Right atrium auricular region (tissue), 2 donors: ENCODE measurements around the gene DLG2. TPM values are rescaled to one million over a fixed set of nuclear protein-coding genes. Genes with fewer than 3 reads are reported as not detected.
"Not testable (repeated sequence)": the region's sequence is repeated elsewhere in the genome, so short reads cannot be mapped to it uniquely, and the experiment has no call there.

ENCODE experiments used
- DNase-seq: peaks from one replicate; pipeline ENCODE4 v3.0.0-alpha.2; 2019; ENCODE audit warnings: low spot score
- H3K27ac ChIP-seq, 2 donors: fragments of 200-600 bp; sonication (generic); 1 replicate in 1 of 2; 2 replicates in 1 of 2; pipeline ENCODE4 v1.5.1; 2016 to 2019
- H3K27me3 ChIP-seq, 2 donors: fragments of 200-600 bp; sonication (generic); one replicate each; pipeline versions ENCODE4 v1.5.1 to v1.6.0; 2017 to 2019
- H3K36me3 ChIP-seq: fragments of 200-600 bp; sonication (generic); one replicate; pipeline ENCODE4 v1.5.1; 2016
- H3K4me1 ChIP-seq, 2 donors: fragments of 200-600 bp; sonication (generic); one replicate each; pipeline versions ENCODE4 v1.5.1 to v1.6.0; 2017 to 2019
- H3K4me3 ChIP-seq, 2 donors: fragments of 200-600 bp; sonication (generic); 1 replicate in 1 of 2; 2 replicates in 1 of 2; pipeline ENCODE4 v1.5.1; 2017 to 2019; ENCODE audit warnings: mild to moderate bottlenecking in 1 of 2, moderate library complexity in 1 of 2
- H3K9me3 ChIP-seq, 2 donors: fragments of 200-600 bp; sonication (generic); one replicate each; pipeline ENCODE4 v1.5.1; 2019
- CTCF ChIP-seq, 2 donors: fragments of 200-600 bp; sonication (generic); IDR thresholded peaks; one replicate each; pipeline ENCODE4 v1.5.1; 2019; ENCODE audit warnings: antibody characterized with exemption in 2 of 2
- total RNA-seq, 2 donors: library from RNA; depleted of rRNA; stranded (reverse); fragments of >200 nt; gene quantifications; one replicate each; pipeline ENCODE4 v1.1.0, GENCODE V29; 2016

The DLG2 gene
- total RNA-seq, 2 donors from 2014 or later: 6.6 to 6.7 TPM

- Histone ChIP-seq H3K9me3 (no peaks in the 10 kb centered on the region), H3K4me3 (no peak overlapping the region), H3K27me3 (no peaks in the 10 kb centered on the region), H3K36me3 (no peaks in the 10 kb centered on the region), H3K4me1 (no peaks in the 10 kb centered on the region), H3K27ac (no peak overlapping the region)
- no peak for TF ChIP-seq CTCF (IDR thresholded peaks at IDR 0.05)
- no peak for DNase-seq
Measured at GRCh38 chr11:83437939-83438338, 2189.2 kb downstream of the DLG2 start.

- H3K27me3 ChIP-seq: no peaks in the 10 kb centered on the region
- H3K4me3 ChIP-seq: no peak overlapping the region
- DNase-seq: no peak
- no peak for TF ChIP-seq CTCF (IDR thresholded peaks at IDR 0.05)
- no peaks in the 10 kb centered on the region for H3K9me3 ChIP-seq
- H3K27ac ChIP-seq: no peak overlapping the region
- no peaks in the 10 kb centered on the region for H3K36me3 ChIP-seq
- no peaks in the 10 kb centered on the region for H3K4me1 ChIP-seq
Measured at GRCh38 chr11:83436855-83437254, 2190.3 kb downstream of the DLG2 start.

GRCh38 chr11:83434812-83435211 lies 2192.3 kb downstream of the DLG2 start:
- not testable (repeated sequence) for H3K4me1 ChIP-seq, H3K27me3 ChIP-seq, H3K4me3 ChIP-seq

GRCh38 chr11:83427943-83428342 lies 2199.2 kb downstream of the DLG2 start:
- Histone ChIP-seq H3K4me1 (no peaks in the 10 kb centered on the region), H3K36me3 (no peaks in the 10 kb centered on the region), H3K9me3 (no peaks in the 10 kb centered on the region), H3K27ac (no peak overlapping the region), H3K27me3 (no peaks in the 10 kb centered on the region), H3K4me3 (no peak overlapping the region)
- DNase-seq: no peak
- TF ChIP-seq CTCF (IDR thresholded peaks at IDR 0.05): no peak

More at GRCh38 chr11:83434812-83435211, 2192.3 kb downstream of the DLG2 start:
- H3K27ac ChIP-seq, H3K9me3 ChIP-seq, H3K36me3 ChIP-seq, DNase-seq: not testable (repeated sequence)

GRCh38 chr11:83427501-83427900 lies 2199.6 kb downstream of the DLG2 start:
- no peak for TF ChIP-seq CTCF (IDR thresholded peaks at IDR 0.05)
- Histone ChIP-seq H3K9me3 (no peaks in the 10 kb centered on the region), H3K36me3 (no peaks in the 10 kb centered on the region), H3K27me3 (no peaks in the 10 kb centered on the region), H3K4me3 (no peak overlapping the region), H3K27ac (no peak overlapping the region), H3K4me1 (no peaks in the 10 kb centered on the region)
- DNase-seq: no peak

- no peaks in the 10 kb centered on the region for H3K36me3 ChIP-seq
- H3K9me3 ChIP-seq: no peaks in the 10 kb centered on the region
- no peak overlapping the region for H3K27ac ChIP-seq
- H3K4me3 ChIP-seq: no peak overlapping the region
- TF ChIP-seq CTCF (IDR thresholded peaks at IDR 0.05): no peak
- no peaks in the 10 kb centered on the region for H3K27me3 ChIP-seq
- no peaks in the 10 kb centered on the region for H3K4me1 ChIP-seq
- DNase-seq: no peak
Measured at GRCh38 chr11:83425137-83425466, 2202.0 kb downstream of the DLG2 start.
